Liver (tissue), 9 donors: ENCODE data around the gene CFAP410. TPM values are rescaled to one million over a fixed set of nuclear protein-coding genes. Genes with fewer than 3 reads are reported as not detected.

Experiments used
- DNase-seq: peaks from one replicate; pipeline ENCODE4 v3.0.0-alpha.2; 2017; ENCODE audit warnings: low spot score
- H3K27ac ChIP-seq, 2 donors: one replicate each; pipeline ENCODE4 v1.7.0; 2013; ENCODE audit warnings: inconsistent platforms in 2 of 2, low read length in 2 of 2, control low read depth in 1 of 2, low read depth in 1 of 2, mild to moderate bottlenecking in 1 of 2
- H3K27me3 ChIP-seq, 4 donors: one replicate each; pipeline versions ENCODE4 v1.6.1 to v1.7.0; 2013; ENCODE audit warnings: low read length in 3 of 4, inconsistent platforms in 1 of 4, mild to moderate bottlenecking in 1 of 4, moderate library complexity in 1 of 4; ENCODE audit not compliant: control insufficient read depth in 4 of 4, insufficient read depth in 4 of 4
- H3K36me3 ChIP-seq, 4 donors: one replicate each; pipeline versions ENCODE4 v1.6.1 to v1.7.0; 2013; ENCODE audit warnings: low read length in 3 of 4, mild to moderate bottlenecking in 3 of 4, low read depth in 1 of 4, moderate library complexity in 1 of 4; ENCODE audit not compliant: control insufficient read depth in 4 of 4, insufficient read depth in 3 of 4
- H3K4me1 ChIP-seq, 4 donors: one replicate each; pipeline versions ENCODE4 v1.6.1 to v1.7.0; 2013; ENCODE audit warnings: low read length in 3 of 4, mild to moderate bottlenecking in 3 of 4, moderate library complexity in 1 of 4; ENCODE audit not compliant: control insufficient read depth in 4 of 4, insufficient read depth in 4 of 4
- H3K4me3 ChIP-seq, 3 donors: one replicate each; pipeline versions ENCODE4 v1.6.1 to v1.7.0; 2013; ENCODE audit warnings: low read length in 3 of 3, control low read depth in 1 of 3, low read depth in 1 of 3, mild to moderate bottlenecking in 1 of 3
- H3K9ac ChIP-seq, 2 donors: one replicate each; pipeline ENCODE4 v1.7.0; 2013; ENCODE audit warnings: low read length in 2 of 2, mild to moderate bottlenecking in 2 of 2, moderate library complexity in 2 of 2, control low read depth in 1 of 2, low read depth in 1 of 2
- H3K9me3 ChIP-seq, 4 donors: one replicate each; pipeline versions ENCODE4 v1.6.1 to v1.7.0; 2013; ENCODE audit warnings: low read length in 3 of 4; ENCODE audit not compliant: control insufficient read depth in 4 of 4
- CTCF ChIP-seq: fragments of 150-350 bp; IDR thresholded peaks from 2 replicates; pipeline ENCODE4 v1.5.1; 2017; ENCODE audit warnings: improper control_type of control experiment, low read depth, low read length; ENCODE audit not compliant: missing input control
- FOXA1 ChIP-seq: IDR thresholded peaks from 2 replicates; pipeline ENCODE4 v1.6.1; 2016; ENCODE audit warnings: antibody characterized with exemption
- FOXA2 ChIP-seq: IDR thresholded peaks from 2 replicates; pipeline ENCODE4 v1.6.1; 2016; ENCODE audit warnings: antibody characterized with exemption
- GABPA ChIP-seq, 2 donors: IDR thresholded peaks in 1 of 2; conservative IDR thresholded peaks in 1 of 2; 2 replicates each; pipeline ENCODE4 v1.6.1; 2016; ENCODE audit warnings: antibody characterized with exemption in 2 of 2, mild to moderate bottlenecking in 1 of 2, moderate library complexity in 1 of 2
- HNF4A ChIP-seq, 2 donors: conservative IDR thresholded peaks; 2 replicates each; pipeline ENCODE4 v1.6.1; 2016; ENCODE audit warnings: antibody characterized with exemption in 2 of 2, mild to moderate bottlenecking in 2 of 2
- HNF4G ChIP-seq: IDR thresholded peaks from 2 replicates; pipeline ENCODE4 v1.6.1; 2016; ENCODE audit warnings: antibody characterized with exemption
- JUND ChIP-seq, 2 donors: IDR thresholded peaks; 2 replicates each; pipeline ENCODE4 v1.6.1; 2016; ENCODE audit warnings: antibody characterized with exemption in 2 of 2
- NR2F2 ChIP-seq: IDR thresholded peaks from 2 replicates; pipeline ENCODE4 v1.6.1; 2016; ENCODE audit warnings: antibody characterized with exemption
- RXRA ChIP-seq, 2 donors: IDR thresholded peaks; 2 replicates each; pipeline ENCODE4 v1.6.1; 2017 to 2018; ENCODE audit warnings: antibody characterized with exemption in 2 of 2, mild to moderate bottlenecking in 1 of 2
- SP1 ChIP-seq: IDR thresholded peaks from 2 replicates; pipeline ENCODE4 v1.6.1; 2018; ENCODE audit warnings: antibody characterized with exemption, mild to moderate bottlenecking
- TAF1 ChIP-seq: conservative IDR thresholded peaks from 2 replicates; pipeline ENCODE4 v1.6.1; 2016; ENCODE audit warnings: antibody characterized with exemption, mild to moderate bottlenecking
- YY1 ChIP-seq: IDR thresholded peaks from 2 replicates; pipeline ENCODE4 v1.6.1; 2016; ENCODE audit warnings: antibody characterized with exemption, mild to moderate bottlenecking
- WGBS: extraction: QIAGEN DNeasy Blood & Tissue Kit; methylation state at CpG from one replicate; pipeline ENCODE4 v1.1.7; 2013; 5-methylcytosine and 5-hydroxymethylcytosine counted together
- polyA plus RNA-seq, 2 donors: library from polyadenylated mRNA; stranded (reverse) in 1 of 2; unstranded in 1 of 2; fragments of 200-250 nt in 1 of 2; fragments of >200 nt in 1 of 2; fragmentation: Nextera tagmentation in 1 of 2; extraction: Ambion mirVana in 1 of 2; gene quantifications; one replicate each; pipeline versions ENCODE4 v1.2.1 to v1.2.3, GENCODE V29; 2013 to 2015
- total RNA-seq, 2 donors: library from RNA; depleted of rRNA; stranded (reverse); fragments of >200 nt; gene quantifications; one replicate each; pipeline ENCODE4 v1.2.3, GENCODE V29; 2014
- TF ChIP-seq, protein P1 (sequence below): IDR thresholded peaks from 2 replicates; pipeline ENCODE4 v1.6.1; 2016; ENCODE audit warnings: antibody characterized with exemption
- TF ChIP-seq, protein P2 (sequence below): IDR thresholded peaks from 2 replicates; pipeline ENCODE4 v1.6.1; 2016; ENCODE audit warnings: antibody characterized with exemption
- TF ChIP-seq, protein P3 (sequence below): IDR thresholded peaks from 2 replicates; pipeline ENCODE4 v1.6.1; 2016; ENCODE audit warnings: antibody characterized with exemption
- donor health status: healthy.
- donor health status: healthy.
- donor health status: healthy.
- donor health status: healthy.
- donor health status: healthy.

The CFAP410 gene
- total and polyA plus RNA-seq, 4 donors = 7.9 to 16.3 (median 12.3) TPM

GRCh38 chr21:44326272-44326647 lies 12.9 kb downstream of the CFAP410 start:
- no peak overlapping the region for H3K4me3 ChIP-seq
- no peak overlapping the region for H3K9ac ChIP-seq
- no peaks in the 10 kb centered on the region for H3K9me3 ChIP-seq
- no peaks in the 10 kb centered on the region for H3K4me1 ChIP-seq
- no peak overlapping the region for H3K27ac ChIP-seq
- peaks cover 2 to 43% (median 23%) of the 10 kb centered on the region in 4 donors for H3K36me3 ChIP-seq
- DNase-seq = no peak
- 92% methylated on average over 13 of the region's 13 CpGs for WGBS
- H3K27me3 ChIP-seq = no peaks in the 10 kb centered on the region
- no peak for TF ChIP-seq HNF4A (conservative IDR thresholded peaks at IDR 0.05)
- no peak for TF ChIP-seq GABPA (IDR thresholded peaks at IDR 0.05 in 1 of 2, conservative IDR thresholded peaks at IDR 0.05 in 1 of 2)
- no peak for TF ChIP-seq JUND (IDR thresholded peaks at IDR 0.05)

- no peak overlapping the region for H3K27ac ChIP-seq
- no peaks in the 10 kb centered on the region for H3K27me3 ChIP-seq
- no peak for DNase-seq
- H3K36me3 ChIP-seq = peaks cover 2 to 47% (median 25%) of the 10 kb centered on the region in 4 donors
- no peaks in the 10 kb centered on the region for H3K9me3 ChIP-seq
- H3K9ac ChIP-seq = no peak overlapping the region
- H3K4me3 ChIP-seq = no peak overlapping the region
- H3K4me1 ChIP-seq = no peaks in the 10 kb centered on the region
- 95% methylated on average over 44 of the region's 44 CpGs for WGBS
- TF ChIP-seq TAF1 (no peak), HNF4G (no peak), JUND (IDR thresholded peaks at IDR 0.05) (no peak), CTCF (no peak), YY1 (no peak), HNF4A (conservative IDR thresholded peaks at IDR 0.05) (no peak), SP1 (no peak)
Observed at GRCh38 chr21:44325386-44326271, 13.6 kb downstream of the CFAP410 start.

DNA sequence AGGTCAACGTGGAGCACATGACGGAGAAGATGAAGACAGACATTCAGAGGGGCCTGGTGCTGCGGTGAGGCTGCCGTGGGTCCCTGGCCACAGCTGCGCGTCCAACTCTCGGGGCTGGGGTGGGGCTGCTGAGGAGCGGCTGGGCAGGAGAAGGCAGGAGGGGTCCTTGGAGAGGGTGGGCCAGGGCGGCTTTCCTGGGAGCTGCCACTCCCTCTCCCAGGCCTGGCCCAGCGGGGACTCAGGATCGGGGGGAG lies 14.4 kb downstream of the CFAP410 start:
- no peaks in the 10 kb centered on the region for H3K27me3 ChIP-seq
- H3K36me3 ChIP-seq = peaks cover 2 to 52% (median 25%) of the 10 kb centered on the region in 4 donors
- 96% methylated on average over 11 of the region's 11 CpGs for WGBS
- no peaks in the 10 kb centered on the region for H3K4me1 ChIP-seq
- no peak overlapping the region for H3K27ac ChIP-seq
- H3K9me3 ChIP-seq = no peaks in the 10 kb centered on the region
- no peak overlapping the region for H3K9ac ChIP-seq
- no peak for DNase-seq
- no peak for TF ChIP-seq RXRA (IDR thresholded peaks at IDR 0.05)
- H3K4me3 ChIP-seq = no peak overlapping the region

DNA sequence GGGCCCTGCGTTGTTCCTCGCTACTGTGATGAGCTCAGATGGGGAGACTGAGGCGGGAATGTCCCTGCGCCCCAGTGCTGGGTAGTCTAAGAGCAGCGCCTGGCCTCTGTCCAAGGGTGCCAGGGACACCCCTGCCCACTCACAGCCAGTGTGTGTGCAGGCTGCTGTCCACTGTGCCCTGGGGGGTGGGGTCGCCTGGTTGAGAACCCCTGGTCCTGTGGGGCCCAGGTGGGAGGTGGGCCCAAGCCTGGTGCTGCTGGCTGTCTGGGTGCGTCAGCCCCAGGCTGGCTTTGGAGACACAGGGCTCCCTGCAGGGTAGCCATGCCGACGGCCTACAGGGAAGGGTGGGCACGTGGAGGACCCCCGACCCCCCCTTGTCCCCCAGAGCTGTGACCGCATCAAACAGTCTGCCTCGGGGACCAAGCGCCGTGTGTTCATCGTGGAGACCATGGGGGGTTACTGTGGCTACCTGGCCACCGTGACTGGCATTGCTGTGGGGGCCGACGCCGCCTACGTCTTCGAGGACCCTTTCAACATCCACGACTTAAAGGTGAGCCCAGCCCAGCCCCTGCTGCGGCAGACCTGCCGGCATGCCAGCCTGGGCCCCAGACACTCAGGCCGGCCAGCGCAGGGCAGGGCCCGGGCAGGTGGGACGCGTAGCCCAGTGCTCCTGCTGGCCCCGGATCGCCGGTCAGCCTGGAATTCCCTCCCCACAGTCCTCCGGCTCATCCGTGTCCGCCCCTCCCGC lies 14.9 kb downstream of the CFAP410 start:
- Histone ChIP-seq H3K9me3 (no peaks in the 10 kb centered on the region), H3K27me3 (no peaks in the 10 kb centered on the region)
- TF ChIP-seq, protein P1, sequence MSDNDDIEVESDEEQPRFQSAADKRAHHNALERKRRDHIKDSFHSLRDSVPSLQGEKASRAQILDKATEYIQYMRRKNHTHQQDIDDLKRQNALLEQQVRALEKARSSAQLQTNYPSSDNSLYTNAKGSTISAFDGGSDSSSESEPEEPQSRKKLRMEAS = no peak
- no peak for TF ChIP-seq HNF4A (conservative IDR thresholded peaks at IDR 0.05)
- TF ChIP-seq YY1 = no peak
- no peak for TF ChIP-seq TAF1
- TF ChIP-seq HNF4G = no peak
- no peak for TF ChIP-seq GABPA (IDR thresholded peaks at IDR 0.05 in 1 of 2, conservative IDR thresholded peaks at IDR 0.05 in 1 of 2)
- TF ChIP-seq, protein P2, sequence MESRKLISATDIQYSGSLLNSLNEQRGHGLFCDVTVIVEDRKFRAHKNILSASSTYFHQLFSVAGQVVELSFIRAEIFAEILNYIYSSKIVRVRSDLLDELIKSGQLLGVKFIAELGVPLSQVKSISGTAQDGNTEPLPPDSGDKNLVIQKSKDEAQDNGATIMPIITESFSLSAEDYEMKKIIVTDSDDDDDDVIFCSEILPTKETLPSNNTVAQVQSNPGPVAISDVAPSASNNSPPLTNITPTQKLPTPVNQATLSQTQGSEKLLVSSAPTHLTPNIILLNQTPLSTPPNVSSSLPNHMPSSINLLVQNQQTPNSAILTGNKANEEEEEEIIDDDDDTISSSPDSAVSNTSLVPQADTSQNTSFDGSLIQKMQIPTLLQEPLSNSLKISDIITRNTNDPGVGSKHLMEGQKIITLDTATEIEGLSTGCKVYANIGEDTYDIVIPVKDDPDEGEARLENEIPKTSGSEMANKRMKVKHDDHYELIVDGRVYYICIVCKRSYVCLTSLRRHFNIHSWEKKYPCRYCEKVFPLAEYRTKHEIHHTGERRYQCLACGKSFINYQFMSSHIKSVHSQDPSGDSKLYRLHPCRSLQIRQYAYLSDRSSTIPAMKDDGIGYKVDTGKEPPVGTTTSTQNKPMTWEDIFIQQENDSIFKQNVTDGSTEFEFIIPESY = no peak
- TF ChIP-seq JUND (IDR thresholded peaks at IDR 0.05) = no peak
- no peak for TF ChIP-seq FOXA2
- TF ChIP-seq NR2F2 = no peak
- TF ChIP-seq, protein P3, sequence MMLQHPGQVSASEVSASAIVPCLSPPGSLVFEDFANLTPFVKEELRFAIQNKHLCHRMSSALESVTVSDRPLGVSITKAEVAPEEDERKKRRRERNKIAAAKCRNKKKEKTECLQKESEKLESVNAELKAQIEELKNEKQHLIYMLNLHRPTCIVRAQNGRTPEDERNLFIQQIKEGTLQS = no peak
- TF ChIP-seq RXRA (IDR thresholded peaks at IDR 0.05) = no peak
- TF ChIP-seq FOXA1 = no peak

More for the DNA sequence above, 14.9 kb downstream of the CFAP410 start:
- 96% methylated on average over 37 of the region's 37 CpGs for WGBS
- H3K36me3 ChIP-seq = peaks cover 2 to 57% (median 25%) of the 10 kb centered on the region in 4 donors
- DNase-seq = no peak
- no peaks in the 10 kb centered on the region for H3K4me1 ChIP-seq
- no peak overlapping the region for H3K27ac ChIP-seq
- no peak overlapping the region for H3K4me3 ChIP-seq
- no peak overlapping the region for H3K9ac ChIP-seq
